Activated naive CD4-positive, alpha-beta T cell treated with anti-CD3 and anti-CD28 coated beads for 36 hours (primary cell): ENCODE results near the gene HJURP. TPM values are rescaled to one million over a fixed set of nuclear protein-coding genes. Genes with fewer than 3 reads are reported as not detected.
"Not testable (repeated sequence)": the region's sequence is repeated elsewhere in the genome, so short reads cannot be mapped to it uniquely, and the experiment has no call there.

Experiments
- CTCF ChIA-PET: fragments of 350-600 bp; sonication (Branson Sonifier 250); formaldehyde crosslinking; loops from one replicate; lab custom pipeline; 2021; ENCODE audit warnings: antibody characterized with exemption; lab: Charles Lee
- DNase-seq: peaks from one replicate; pipeline ENCODE4 v3.0.0-alpha.2; 2020
- H3K27ac Mint-ChIP-seq: one replicate; pipeline ENCODE4 v1.8.0; 2021; ENCODE audit warnings: mild to moderate bottlenecking, mixed read lengths
- H3K27me3 Mint-ChIP-seq: one replicate; pipeline ENCODE4 v1.8.0; 2021; ENCODE audit warnings: low read depth, mixed read lengths
- H3K36me3 Mint-ChIP-seq: one replicate; pipeline ENCODE4 v1.8.0; 2021; ENCODE audit warnings: low read depth, mixed read lengths
- H3K4me1 Mint-ChIP-seq: one replicate; pipeline ENCODE4 v1.8.0; 2021; ENCODE audit warnings: low read depth, mixed read lengths
- H3K4me3 Mint-ChIP-seq: one replicate; pipeline ENCODE4 v1.8.0; 2021; ENCODE audit warnings: mild to moderate bottlenecking, moderate library complexity, mixed read lengths
- H3K9me3 Mint-ChIP-seq: one replicate; pipeline ENCODE4 v1.8.0; 2021; ENCODE audit warnings: mixed read lengths
- intact Hi-C: fragments of 100-400 bp; cut with micrococcal nuclease; formaldehyde crosslinking; loops from one replicate; pipeline ENCODE4 v1.15.1; 2023
- total RNA-seq, 2 experiments: library from RNA; stranded (reverse); gene quantifications; one replicate each; pipeline ENCODE4 v1.2.3, GENCODE V29; 2021

Gene HJURP
- total RNA-seq = 100 to 1,000 TPM; 127 to 129 TPM

GRCh38 chr2:233854241-233854981 is at the start of gene HJURP:
HJURP (minus strand) TSS chr2:233854535; CDS start chr2:233854500, 35 bp downstream.
- intact Hi-C loops = loop anchor here (1.0 to 10.0 kb wide), 9 partner anchors 14 to 1157 kb away; partner anchors contain the start of genes DGKD, GIGYF2, MSL3B and USP40
- Mint-ChIP-seq H3K4me3 (peak within 1 kb of the TSS; percentile 93), H3K9me3 (no peaks in the 10 kb centered on the region)

GRCh38 chr2:233901884-233902283 is 47.5 kb upstream of the HJURP start:
- intact Hi-C loops = no loop called here
- H3K36me3 Mint-ChIP-seq = no peaks in the 10 kb centered on the region
- no peaks in the 10 kb centered on the region for H3K9me3 Mint-ChIP-seq
- peaks cover 12% of the 10 kb centered on the region for H3K4me1 Mint-ChIP-seq
- DNase-seq = no peak
- CTCF ChIA-PET = interaction anchor here (0.6 kb wide), 1 partner anchor 43 kb away, joined by 4 read pairs; no protein-coding TSS in a partner anchor
- H3K27me3 Mint-ChIP-seq = peaks cover 2% of the 10 kb centered on the region
- no peak overlapping the region for H3K4me3 Mint-ChIP-seq
- no peak overlapping the region for H3K27ac Mint-ChIP-seq

More at GRCh38 chr2:233854241-233854981, at the start of gene HJURP:
- H3K27me3 Mint-ChIP-seq = peaks cover 7% of the 10 kb centered on the region
- CTCF ChIA-PET = interaction anchor here (0.7 to 0.9 kb wide), 2 partner anchors 23 to 451 kb away, joined by 3 read pairs; no protein-coding TSS in a partner anchor
- H3K27ac Mint-ChIP-seq = peak within 1 kb of the TSS; percentile 95
- peaks cover 48% of the 10 kb centered on the region for H3K36me3 Mint-ChIP-seq
- DNase-seq = peak; percentile 98
- peaks cover 17% of the 10 kb centered on the region for H3K4me1 Mint-ChIP-seq

- Mint-ChIP-seq H3K4me1 (peaks cover 12% of the 10 kb centered on the region), H3K9me3 (no peaks in the 10 kb centered on the region), H3K4me3 (no peak overlapping the region), H3K36me3 (no peaks in the 10 kb centered on the region), H3K27ac (no peak overlapping the region), H3K27me3 (peaks cover 1% of the 10 kb centered on the region)
- intact Hi-C loops = no loop called here
- CTCF ChIA-PET = no interaction called here
- DNase-seq = no peak
Measured at GRCh38 chr2:233901367-233901766, 47.0 kb upstream of the HJURP start.

GRCh38 chr2:233896253-233896652 is 41.9 kb upstream of the HJURP start:
- intact Hi-C loops = not testable (repeated sequence)
- H3K4me1 Mint-ChIP-seq = peaks cover 12% of the 10 kb centered on the region

GRCh38 chr2:233892793-233893192 is 38.5 kb upstream of the HJURP start:
- Mint-ChIP-seq H3K27ac (no peak overlapping the region), H3K4me1 (no peaks in the 10 kb centered on the region), H3K9me3 (no peaks in the 10 kb centered on the region), H3K36me3 (no peaks in the 10 kb centered on the region), H3K4me3 (no peak overlapping the region), H3K27me3 (peaks cover 14% of the 10 kb centered on the region)
- CTCF ChIA-PET = no interaction called here
- intact Hi-C loops = no loop called here
- DNase-seq = no peak

More at GRCh38 chr2:233896253-233896652, 41.9 kb upstream of the HJURP start:
- CTCF ChIA-PET, DNase-seq, H3K27me3 Mint-ChIP-seq, H3K27ac Mint-ChIP-seq, H3K9me3 Mint-ChIP-seq, H3K4me3 Mint-ChIP-seq, H3K36me3 Mint-ChIP-seq: not testable (repeated sequence)

GRCh38 chr2:233882353-233882752 is 28.0 kb upstream of the HJURP start:
- intact Hi-C loops = no loop called here
- no peak overlapping the region for H3K27ac Mint-ChIP-seq
- H3K9me3 Mint-ChIP-seq = peaks cover 18% of the 10 kb centered on the region
- H3K4me3 Mint-ChIP-seq = no peak overlapping the region
- peaks cover 6% of the 10 kb centered on the region for H3K27me3 Mint-ChIP-seq
- no peaks in the 10 kb centered on the region for H3K4me1 Mint-ChIP-seq
- DNase-seq = no peak
- H3K36me3 Mint-ChIP-seq = peaks cover 3% of the 10 kb centered on the region
- CTCF ChIA-PET = no interaction called here

- H3K36me3 Mint-ChIP-seq, intact Hi-C loops, H3K4me1 Mint-ChIP-seq, H3K27ac Mint-ChIP-seq, H3K4me3 Mint-ChIP-seq, DNase-seq, H3K9me3 Mint-ChIP-seq, CTCF ChIA-PET: not testable (repeated sequence)
- H3K27me3 Mint-ChIP-seq = peaks cover 26% of the 10 kb centered on the region
Measured at GRCh38 chr2:233872125-233872524, 17.8 kb upstream of the HJURP start.

- Mint-ChIP-seq H3K4me3 (no peak overlapping the region), H3K4me1 (peaks cover 3% of the 10 kb centered on the region), H3K9me3 (peaks cover 9% of the 10 kb centered on the region), H3K36me3 (peaks cover 10% of the 10 kb centered on the region), H3K27me3 (peaks cover 26% of the 10 kb centered on the region), H3K27ac (no peak overlapping the region)
- DNase-seq = no peak
- CTCF ChIA-PET = no interaction called here
- intact Hi-C loops = no loop called here
Measured at GRCh38 chr2:233871432-233871831, 17.1 kb upstream of the HJURP start.

- H3K27ac Mint-ChIP-seq = peak within 1 kb of the TSS; percentile 83
- H3K4me1 Mint-ChIP-seq = peaks cover 3% of the 10 kb centered on the region
- intact Hi-C loops = loop anchor here (1.0 kb wide), 1 partner anchor 14 kb away; the partner anchor contains the start of gene HJURP
- peaks cover 16% of the 10 kb centered on the region for H3K27me3 Mint-ChIP-seq
- H3K9me3 Mint-ChIP-seq = peaks cover 18% of the 10 kb centered on the region
- H3K36me3 Mint-ChIP-seq = peaks cover 15% of the 10 kb centered on the region
- H3K4me3 Mint-ChIP-seq = peak within 1 kb of the TSS; percentile 84
- peak; percentile 52 for DNase-seq
- CTCF ChIA-PET = interaction anchor here (0.6 to 3.1 kb wide), 2 partner anchors 11 to 161 kb away, joined by 3 to 15 read pairs; no protein-coding TSS in a partner anchor
Measured at GRCh38 chr2:233867993-233868532, 13.7 kb upstream of the HJURP start, which contains the start of gene MSL3B. MSL3B (minus strand) TSS chr2:233868386.

- no peak overlapping the region for H3K4me3 Mint-ChIP-seq
- intact Hi-C loops = no loop called here
- no peak for DNase-seq
- peaks cover 7% of the 10 kb centered on the region for H3K27me3 Mint-ChIP-seq
- H3K4me1 Mint-ChIP-seq = peaks cover 3% of the 10 kb centered on the region
- H3K27ac Mint-ChIP-seq = no peak overlapping the region
- peaks cover 15% of the 10 kb centered on the region for H3K36me3 Mint-ChIP-seq
- CTCF ChIA-PET = interaction anchor here (3.1 kb wide), 1 partner anchor 9 kb away, joined by 15 read pairs; no protein-coding TSS in a partner anchor
- H3K9me3 Mint-ChIP-seq = peaks cover 18% of the 10 kb centered on the region
Measured at GRCh38 chr2:233866479-233866878, 12.1 kb upstream of the HJURP start.

GRCh38 chr2:233865838-233866237 is 11.5 kb upstream of the HJURP start:
- no peak for DNase-seq
- Mint-ChIP-seq H3K4me1 (peaks cover 3% of the 10 kb centered on the region), H3K9me3 (peaks cover 18% of the 10 kb centered on the region), H3K27ac (no peak overlapping the region), H3K4me3 (no peak overlapping the region), H3K27me3 (peaks cover 2% of the 10 kb centered on the region), H3K36me3 (peaks cover 15% of the 10 kb centered on the region)
- CTCF ChIA-PET = interaction anchor here (0.6 to 3.1 kb wide), 2 partner anchors 8 to 256 kb away, joined by 4 to 15 read pairs; no protein-coding TSS in a partner anchor
- intact Hi-C loops = no loop called here

- CTCF ChIA-PET = interaction anchor here (1.2 kb wide), 1 partner anchor 159 kb away, joined by 3 read pairs; no protein-coding TSS in a partner anchor
Measured at GRCh38 chr2:233862261-233862768, 8.0 kb upstream of the HJURP start.

More at GRCh38 chr2:233862261-233862768, 8.0 kb upstream of the HJURP start:
- Mint-ChIP-seq H3K36me3 (peaks cover 9% of the 10 kb centered on the region), H3K9me3 (peaks cover 15% of the 10 kb centered on the region), H3K27me3 (no peaks in the 10 kb centered on the region), H3K4me1 (no peaks in the 10 kb centered on the region), H3K27ac (no peak overlapping the region), H3K4me3 (no peak overlapping the region)
- intact Hi-C loops = no loop called here
- DNase-seq = no peak
